Hematopoietic multipotent progenitor cell treated with erythropoietin and hydrocortisone succinate and interleukin-3 and kit ligand, for 4 days (in vitro differentiated cells): Measurements from ENCODE around the gene KRTCAP3.
"Not testable (repeated sequence)": the region's sequence is repeated elsewhere in the genome, so short reads cannot be mapped to it uniquely, and the experiment has no call there.

Source experiments
- DNase-seq: peaks from one replicate; pipeline ENCODE4 v3.0.0-alpha.2; 2015

KRTCAP3 gene

GRCh38 chr2:27441958-27442919, at the start of gene KRTCAP3:
TSS of gene KRTCAP3 (plus strand) at chr2:27442381. CDS start at chr2:27442413, 32 bp downstream.
- DNase-seq, result peak; percentile 57

GRCh38 chr2:27393225-27393624, 49.0 kb upstream of the KRTCAP3 start:
- DNase-seq, result no peak

- DNase-seq, result no peak
Observed at GRCh38 chr2:27398962-27399361, 43.2 kb upstream of the KRTCAP3 start.

- no peak for DNase-seq
Observed at GRCh38 chr2:27400348-27401135, 41.6 kb upstream of the KRTCAP3 start.

GRCh38 chr2:27407798-27408491, 34.2 kb upstream of the KRTCAP3 start:
- peak; percentile 59 for DNase-seq

- DNase-seq, result peak; percentile 65
Observed at GRCh38 chr2:27408601-27409320, 33.4 kb upstream of the KRTCAP3 start.

- DNase-seq, result peak; percentile 98
Observed at GRCh38 chr2:27409321-27410073, 32.7 kb upstream of the KRTCAP3 start, which contains the start of gene PPM1G. TSS of gene PPM1G (minus strand) at chr2:27409591. CDS start at chr2:27409422, 169 bp downstream.

GRCh38 chr2:27412419-27413152, 29.6 kb upstream of the KRTCAP3 start:
- DNase-seq, result no peak

- no peak for DNase-seq
Observed at GRCh38 chr2:27416151-27416550, 26.0 kb upstream of the KRTCAP3 start.

- DNase-seq, result no peak
Observed at GRCh38 chr2:27420996-27421395, 21.2 kb upstream of the KRTCAP3 start.

GRCh38 chr2:27421660-27422250, 20.4 kb upstream of the KRTCAP3 start:
- no peak for DNase-seq

GRCh38 chr2:27422958-27423357, 19.2 kb upstream of the KRTCAP3 start:
- no peak for DNase-seq

GRCh38 chr2:27425039-27425438, 17.1 kb upstream of the KRTCAP3 start:
- DNase-seq, result not testable (repeated sequence)

GRCh38 chr2:27427863-27428212, 14.3 kb upstream of the KRTCAP3 start:
- no peak for DNase-seq

- peak; percentile 96 for DNase-seq
Observed at GRCh38 chr2:27428213-27428977, 13.8 kb upstream of the KRTCAP3 start, which contains the start of gene NRBP1. TSS of gene NRBP1 (plus strand) at chr2:27428631. CDS start at chr2:27433274, 4,643 bp downstream.

- DNase-seq, result peak; percentile 94
Observed at GRCh38 chr2:27428978-27429541, 13.1 kb upstream of the KRTCAP3 start.

GRCh38 chr2:27431395-27431794, 10.8 kb upstream of the KRTCAP3 start:
- peak; percentile 32 for DNase-seq

- no peak for DNase-seq
Observed at GRCh38 chr2:27435628-27436027, 6.6 kb upstream of the KRTCAP3 start.
